GM19099 (cell line): ENCODE measurements around the gene IFT172.
A peak's percentile ranks its signal among the peaks of the same experiment; 100 is the strongest.

Experiments used
- POLR2A ChIP-seq: IDR thresholded peaks from 3 replicates; pipeline ENCODE4 v1.6.1; 2011; ENCODE audit warnings: low read depth; ENCODE audit not compliant: insufficient read length; ENCODE audit errors: extremely low read depth

The IFT172 gene, protein sequence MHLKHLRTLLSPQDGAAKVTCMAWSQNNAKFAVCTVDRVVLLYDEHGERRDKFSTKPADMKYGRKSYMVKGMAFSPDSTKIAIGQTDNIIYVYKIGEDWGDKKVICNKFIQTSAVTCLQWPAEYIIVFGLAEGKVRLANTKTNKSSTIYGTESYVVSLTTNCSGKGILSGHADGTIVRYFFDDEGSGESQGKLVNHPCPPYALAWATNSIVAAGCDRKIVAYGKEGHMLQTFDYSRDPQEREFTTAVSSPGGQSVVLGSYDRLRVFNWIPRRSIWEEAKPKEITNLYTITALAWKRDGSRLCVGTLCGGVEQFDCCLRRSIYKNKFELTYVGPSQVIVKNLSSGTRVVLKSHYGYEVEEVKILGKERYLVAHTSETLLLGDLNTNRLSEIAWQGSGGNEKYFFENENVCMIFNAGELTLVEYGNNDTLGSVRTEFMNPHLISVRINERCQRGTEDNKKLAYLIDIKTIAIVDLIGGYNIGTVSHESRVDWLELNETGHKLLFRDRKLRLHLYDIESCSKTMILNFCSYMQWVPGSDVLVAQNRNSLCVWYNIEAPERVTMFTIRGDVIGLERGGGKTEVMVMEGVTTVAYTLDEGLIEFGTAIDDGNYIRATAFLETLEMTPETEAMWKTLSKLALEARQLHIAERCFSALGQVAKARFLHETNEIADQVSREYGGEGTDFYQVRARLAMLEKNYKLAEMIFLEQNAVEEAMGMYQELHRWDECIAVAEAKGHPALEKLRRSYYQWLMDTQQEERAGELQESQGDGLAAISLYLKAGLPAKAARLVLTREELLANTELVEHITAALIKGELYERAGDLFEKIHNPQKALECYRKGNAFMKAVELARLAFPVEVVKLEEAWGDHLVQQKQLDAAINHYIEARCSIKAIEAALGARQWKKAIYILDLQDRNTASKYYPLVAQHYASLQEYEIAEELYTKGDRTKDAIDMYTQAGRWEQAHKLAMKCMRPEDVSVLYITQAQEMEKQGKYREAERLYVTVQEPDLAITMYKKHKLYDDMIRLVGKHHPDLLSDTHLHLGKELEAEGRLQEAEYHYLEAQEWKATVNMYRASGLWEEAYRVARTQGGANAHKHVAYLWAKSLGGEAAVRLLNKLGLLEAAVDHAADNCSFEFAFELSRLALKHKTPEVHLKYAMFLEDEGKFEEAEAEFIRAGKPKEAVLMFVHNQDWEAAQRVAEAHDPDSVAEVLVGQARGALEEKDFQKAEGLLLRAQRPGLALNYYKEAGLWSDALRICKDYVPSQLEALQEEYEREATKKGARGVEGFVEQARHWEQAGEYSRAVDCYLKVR (N-terminal part only)

GRCh38 chr2:27489498-27490397 is at the start of gene IFT172:
IFT172 (minus strand) TSS chr2:27489743; CDS start chr2:27489653, 90 bp downstream.
- peak; percentile 61 for TF ChIP-seq POLR2A

GRCh38 chr2:27537287-27537686 is 47.7 kb upstream of the IFT172 start:
- TF ChIP-seq POLR2A = no peak

- TF ChIP-seq POLR2A = no peak
These were observed 42.4 kb upstream of the IFT172 start for GRCh38 chr2:27531983-27532382.

- no peak for TF ChIP-seq POLR2A
These were observed 37.6 kb upstream of the IFT172 start for GRCh38 chr2:27527182-27527581.

GRCh38 chr2:27522400-27522945 is 32.9 kb upstream of the IFT172 start:
- TF ChIP-seq POLR2A = no peak

GRCh38 chr2:27520316-27520715 is 30.8 kb upstream of the IFT172 start:
- TF ChIP-seq POLR2A = no peak

DNA sequence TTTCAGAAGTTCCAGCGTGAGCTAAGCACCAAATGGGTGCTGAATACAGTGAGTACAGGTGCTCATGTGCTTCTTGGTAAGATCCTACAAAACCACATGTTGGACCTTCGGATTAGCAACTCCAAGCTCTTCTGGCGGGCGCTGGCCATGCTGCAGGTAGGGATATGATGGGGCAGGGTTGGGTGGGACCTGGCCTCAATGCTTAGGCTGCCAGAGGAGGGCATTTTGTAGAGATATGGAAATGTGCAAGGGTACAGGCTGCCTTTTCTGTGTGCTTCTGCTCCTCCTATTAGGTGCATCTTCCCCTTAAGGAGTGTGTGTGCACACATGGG is 29.2 kb upstream of the IFT172 start:
- TF ChIP-seq POLR2A = no peak

DNA sequence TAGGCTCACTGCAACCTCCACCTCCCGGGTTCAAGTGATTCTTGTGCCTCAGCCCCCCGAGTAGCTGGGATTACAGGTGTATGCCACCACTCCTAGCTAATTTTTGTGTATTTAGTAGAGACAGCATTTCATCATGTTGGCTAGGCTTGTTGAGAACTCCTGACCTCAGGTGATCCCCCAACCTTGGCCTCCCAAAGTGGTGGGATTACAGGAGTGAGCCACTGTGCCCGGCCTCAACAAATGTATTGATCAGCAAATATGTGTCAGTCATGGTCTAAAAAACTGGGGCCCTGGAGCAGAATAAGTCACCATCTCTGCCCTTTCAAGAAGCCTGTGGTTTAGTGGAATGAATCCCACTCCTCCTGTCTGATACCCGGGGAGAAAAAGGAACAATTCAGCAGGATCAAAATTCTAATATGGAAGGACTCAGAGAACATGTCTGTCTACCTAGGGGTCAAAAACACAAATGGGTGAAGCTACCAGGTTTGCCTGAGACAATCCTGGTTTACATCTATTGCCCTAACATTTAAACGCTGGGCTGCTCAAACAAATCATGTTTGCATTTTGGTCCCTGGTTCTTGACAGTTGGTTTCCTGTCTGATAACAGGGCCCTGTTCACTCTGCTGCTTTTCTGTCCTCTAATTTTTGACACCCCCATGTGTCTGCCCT is 28.7 kb upstream of the IFT172 start:
- TF ChIP-seq POLR2A = no peak

DNA sequence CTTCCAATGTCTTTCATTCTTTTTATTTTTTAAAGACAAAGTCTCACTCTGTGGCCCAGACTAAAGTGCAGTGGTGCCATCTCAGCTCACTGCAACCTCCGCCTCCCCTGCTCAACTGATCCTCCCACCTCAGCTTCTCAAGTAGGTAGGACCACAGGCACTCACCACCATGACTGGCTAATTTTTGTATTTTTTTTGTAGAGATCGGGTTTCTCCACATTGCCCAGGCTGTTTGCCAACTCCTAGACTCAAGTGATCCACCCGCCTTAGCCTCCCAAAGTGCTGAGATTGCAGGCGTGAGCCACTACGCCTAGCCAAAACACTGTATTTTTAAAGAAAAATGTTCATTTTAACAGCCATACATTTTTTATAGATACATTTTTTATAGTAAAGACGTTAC is 19.8 kb upstream of the IFT172 start:
- no peak for TF ChIP-seq POLR2A

- TF ChIP-seq POLR2A = no peak
These were observed 17.8 kb upstream of the IFT172 start for GRCh38 chr2:27507293-27507692.

DNA sequence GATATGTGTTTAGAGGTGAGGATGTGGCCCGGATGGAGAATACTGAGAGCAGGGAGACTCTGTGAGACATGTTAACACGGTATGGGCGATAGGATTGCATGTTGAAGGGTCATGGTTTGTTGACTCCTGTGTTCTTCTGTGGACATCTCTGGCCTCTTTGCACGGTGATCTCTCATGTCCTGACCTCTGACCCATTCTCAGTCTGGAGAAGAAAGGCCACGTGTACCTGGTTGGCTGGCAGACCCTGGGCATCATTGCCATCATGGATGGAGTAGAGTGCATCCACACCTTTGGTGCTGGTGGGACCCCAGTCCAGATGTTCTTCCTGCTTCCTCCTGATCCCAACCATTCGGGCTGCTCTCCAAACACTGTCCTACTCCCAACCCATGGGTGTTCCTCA is 17.0 kb upstream of the IFT172 start:
- no peak for TF ChIP-seq POLR2A

DNA sequence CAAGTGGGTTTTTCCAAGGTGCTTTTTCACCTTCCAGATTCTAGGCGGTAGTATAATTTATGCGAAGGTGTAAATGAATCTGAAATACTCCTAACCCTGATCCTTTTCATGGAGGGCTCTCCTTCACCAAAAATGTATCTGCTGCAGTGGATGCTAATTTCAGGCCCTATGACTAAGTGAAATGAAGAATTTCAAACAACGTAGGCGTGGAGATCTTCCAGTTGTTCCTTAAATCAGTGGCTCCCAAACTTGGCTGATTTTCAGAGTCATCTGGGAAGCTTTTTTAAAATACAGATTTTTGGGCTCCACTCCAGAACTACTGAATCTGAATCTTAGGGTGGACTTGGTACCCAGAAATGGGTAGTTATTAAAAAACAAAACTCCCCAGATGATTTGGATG is 12.6 kb upstream of the IFT172 start:
- TF ChIP-seq POLR2A = no peak

DNA sequence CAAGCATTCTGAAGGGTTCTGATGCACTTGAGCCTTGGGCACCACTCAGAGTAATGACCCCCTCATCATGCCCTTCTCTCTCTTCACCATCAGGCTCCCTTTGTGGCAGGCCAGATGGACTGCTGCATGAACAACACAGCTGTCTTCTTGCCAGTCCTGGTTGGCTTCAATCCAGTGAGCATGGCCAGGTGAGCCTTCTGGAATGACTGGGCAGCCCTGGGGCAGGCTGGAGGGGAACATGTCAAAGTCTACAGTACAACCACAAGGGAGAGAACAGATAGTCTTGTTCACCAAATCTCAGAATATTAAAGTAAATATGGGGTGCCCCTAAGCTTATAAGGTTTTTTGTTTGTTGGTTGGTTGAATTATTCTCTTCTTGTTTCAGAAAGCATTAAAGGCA is 11.5 kb upstream of the IFT172 start:
- no peak for TF ChIP-seq POLR2A
